ENCODE data around the gene ANKLE2.

DNA sequence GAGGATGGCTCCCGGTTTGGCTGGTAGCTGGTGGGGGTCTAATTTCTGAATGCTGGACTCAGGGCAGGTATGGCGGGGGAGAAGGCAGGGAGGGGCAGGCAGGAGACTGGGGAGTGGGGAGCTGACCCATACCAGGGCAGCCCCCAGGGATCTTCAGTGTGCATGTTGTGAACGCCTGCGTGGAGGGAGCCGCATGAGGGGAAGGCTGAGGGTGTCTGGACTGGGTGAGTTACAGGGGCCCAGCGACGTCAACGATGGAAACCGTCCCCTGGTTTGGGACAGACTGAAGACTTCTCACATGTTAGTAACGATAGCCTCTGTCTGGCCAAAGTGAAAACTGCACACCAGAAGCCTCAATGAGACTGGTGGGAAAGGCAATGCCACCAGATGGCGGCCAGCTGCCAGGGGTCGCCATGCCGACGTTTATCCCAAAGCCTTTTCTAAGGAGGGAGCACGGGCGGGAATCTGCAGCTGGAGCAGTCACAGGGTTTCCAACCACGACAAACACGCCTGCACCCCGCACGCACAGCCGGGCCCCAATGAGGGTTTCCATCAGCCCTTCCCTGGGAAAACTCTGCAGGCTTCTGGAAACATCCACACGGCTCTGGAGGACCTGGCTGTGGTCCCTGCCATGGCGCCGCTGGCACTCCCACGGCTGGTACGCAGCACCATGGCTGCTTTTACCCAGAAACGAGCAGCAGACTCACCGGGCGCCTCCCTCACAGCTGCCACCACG is 37.0 kb downstream of the ANKLE2 start:
- no peak for TF ChIP-seq CTCF (IDR thresholded peaks at IDR 0.05)
- TF ChIP-seq POLR2AphosphoS5 (IDR thresholded peaks at IDR 0.05) = no peak
- no peak for TF ChIP-seq POLR2A (IDR thresholded peaks at IDR 0.05)
- TF ChIP-seq EP300 (IDR thresholded peaks at IDR 0.05) = no peak
